H9 (cell line): ENCODE results near the gene PDE1C. TPM values are rescaled to one million over a fixed set of nuclear protein-coding genes. Genes with fewer than 3 reads are reported as not detected.

Experiments used
- DNase-seq: peaks from one replicate; pipeline ENCODE4 v3.0.0-alpha.2; 2017
- H2AFZ ChIP-seq: one replicate; pipeline ENCODE4 v1.6.1; 2013; ENCODE audit warnings: mild to moderate bottlenecking, low read length, control low read depth, moderate library complexity
- H2AK5ac ChIP-seq: 2 replicates; pipeline ENCODE4 v1.6.1; 2013; ENCODE audit warnings: low read length, control low read depth, mixed read lengths; ENCODE audit not compliant: insufficient read length
- H2BK120ac ChIP-seq: one replicate; pipeline ENCODE4 v1.6.1; 2013; ENCODE audit warnings: low read depth, mild to moderate bottlenecking, low read length, control low read depth, inconsistent platforms; ENCODE audit not compliant: poor library complexity, severe bottlenecking
- H2BK12ac ChIP-seq: 2 replicates; pipeline ENCODE4 v1.6.1; 2013; ENCODE audit warnings: low read length, control low read depth, mixed read lengths, low read depth; ENCODE audit not compliant: insufficient read length
- H2BK15ac ChIP-seq: 2 replicates; pipeline ENCODE4 v1.6.1; 2013; ENCODE audit warnings: low read depth, low read length, control low read depth
- H2BK20ac ChIP-seq: one replicate; pipeline ENCODE4 v1.6.1; 2013; ENCODE audit warnings: low read depth, mild to moderate bottlenecking, low read length, control low read depth, inconsistent platforms; ENCODE audit not compliant: poor library complexity, severe bottlenecking
- H2BK5ac ChIP-seq: 2 replicates; pipeline ENCODE4 v1.6.1; 2013; ENCODE audit warnings: low read length, control low read depth, mixed read lengths; ENCODE audit not compliant: insufficient read length
- H3K14ac ChIP-seq: 2 replicates; pipeline ENCODE4 v1.6.1; 2013; ENCODE audit warnings: low read length, control low read depth; ENCODE audit not compliant: insufficient read depth
- H3K18ac ChIP-seq: 2 replicates; pipeline ENCODE4 v1.6.1; 2013; ENCODE audit warnings: low read depth, mild to moderate bottlenecking, mixed read lengths, low read length, control low read depth; ENCODE audit not compliant: insufficient read length
- H3K23ac ChIP-seq: 2 replicates; pipeline ENCODE4 v1.6.1; 2013; ENCODE audit warnings: low read length, control low read depth, mixed read lengths, low read depth; ENCODE audit not compliant: insufficient read length
- H3K23me2 ChIP-seq: 2 replicates; pipeline ENCODE4 v1.6.1; 2013; ENCODE audit warnings: low read depth, mild to moderate bottlenecking, mixed read lengths, low read length, control low read depth; ENCODE audit not compliant: insufficient read length, poor library complexity, severe bottlenecking
- H3K27ac ChIP-seq: 2 replicates; pipeline ENCODE4 v1.5.1; 2013; ENCODE audit warnings: low read length, control low read depth, mixed read lengths, low read depth; ENCODE audit not compliant: insufficient read length
- H3K27me3 ChIP-seq: 2 replicates; pipeline ENCODE4 v1.6.1; 2013; ENCODE audit warnings: low read length, control low read depth, inconsistent platforms; ENCODE audit not compliant: insufficient read depth
- H3K4ac ChIP-seq: 2 replicates; pipeline ENCODE4 v1.6.1; 2013; ENCODE audit warnings: low read depth, mild to moderate bottlenecking, control low read depth, inconsistent platforms, low read length, moderate library complexity
- H3K4me1 ChIP-seq: 2 replicates; pipeline ENCODE4 v1.6.1; 2013; ENCODE audit warnings: low read length, control low read depth, inconsistent platforms; ENCODE audit not compliant: insufficient read depth
- H3K4me2 ChIP-seq: 2 replicates; pipeline ENCODE4 v1.6.1; 2013; ENCODE audit warnings: low read length, control low read depth, mixed read lengths; ENCODE audit not compliant: insufficient read length, insufficient read depth
- H3K56ac ChIP-seq: 2 replicates; pipeline ENCODE4 v1.6.1; 2013; ENCODE audit warnings: low read depth, mild to moderate bottlenecking, mixed read lengths, low read length, control low read depth; ENCODE audit not compliant: insufficient read length
- H3K79me1 ChIP-seq: 2 replicates; pipeline ENCODE4 v1.6.1; 2013; ENCODE audit warnings: low read depth, mild to moderate bottlenecking, moderate library complexity, low read length, control low read depth, inconsistent platforms; ENCODE audit not compliant: insufficient read depth, poor library complexity, severe bottlenecking
- H3K79me2 ChIP-seq: 2 replicates; pipeline ENCODE4 v1.6.1; 2013; ENCODE audit warnings: low read length, control low read depth, inconsistent platforms; ENCODE audit not compliant: insufficient read depth
- H3K9ac ChIP-seq: 2 replicates; pipeline ENCODE4 v1.6.1; 2013; ENCODE audit warnings: low read length, control low read depth, mixed read lengths; ENCODE audit not compliant: insufficient read length; ENCODE audit errors: extremely low read depth
- H3K9me3 ChIP-seq: one replicate; pipeline ENCODE4 v1.6.1; 2013; ENCODE audit warnings: low read depth, low read length, inconsistent platforms; ENCODE audit not compliant: control insufficient read depth
- H3T11ph ChIP-seq: one replicate; pipeline ENCODE4 v1.6.1; 2013; ENCODE audit warnings: mild to moderate bottlenecking, low read length, control low read depth, inconsistent platforms
- H4K20me1 ChIP-seq: one replicate; pipeline ENCODE4 v1.6.1; 2013; ENCODE audit not compliant: control insufficient read depth, insufficient read length, insufficient read depth
- H4K5ac ChIP-seq: 2 replicates; pipeline ENCODE4 v1.6.1; 2013; ENCODE audit warnings: low read depth, mild to moderate bottlenecking, mixed read lengths, low read length, control low read depth; ENCODE audit not compliant: insufficient read length
- H4K8ac ChIP-seq: replicated peaks from 2 replicates; pipeline ENCODE4 v1.6.1; 2013; ENCODE audit warnings: low read length, control low read depth, mixed read lengths, low read depth; ENCODE audit not compliant: insufficient read length
- H4K91ac ChIP-seq: 2 replicates; pipeline ENCODE4 v1.6.1; 2013; ENCODE audit warnings: low read depth, mild to moderate bottlenecking, moderate library complexity, mixed read lengths, low read length, control low read depth; ENCODE audit not compliant: insufficient read length
- H3K27ac Mint-ChIP-seq, 3 experiments: 2 replicates in 2 of 3; 3 replicates in 1 of 3; pipeline ENCODE4 v1.8.0; 2020 to 2021; ENCODE audit warnings: mixed read lengths in 3 of 3, mild to moderate bottlenecking in 1 of 3, moderate library complexity in 1 of 3
- H3K27me3 Mint-ChIP-seq: 2 replicates; pipeline ENCODE4 v1.8.0; 2021; ENCODE audit warnings: low read depth, mild to moderate bottlenecking, moderate library complexity, mixed read lengths
- H3K36me3 Mint-ChIP-seq, 3 experiments: 2 replicates in 2 of 3; 3 replicates in 1 of 3; pipeline ENCODE4 v1.8.0; 2020 to 2021; ENCODE audit warnings: low read depth in 3 of 3, mixed read lengths in 3 of 3; ENCODE audit not compliant: insufficient read depth in 1 of 3
- H3K4me1 Mint-ChIP-seq, 2 experiments: 2 replicates each; pipeline ENCODE4 v1.8.0; 2020; ENCODE audit warnings: mixed read lengths in 2 of 2
- H3K4me3 Mint-ChIP-seq, 2 experiments: 2 replicates in 1 of 2; 3 replicates in 1 of 2; pipeline ENCODE4 v1.8.0; 2020 to 2021; ENCODE audit warnings: mild to moderate bottlenecking in 2 of 2, mixed read lengths in 2 of 2, moderate library complexity in 1 of 2
- H3K9me3 Mint-ChIP-seq, 2 experiments: 2 replicates in 1 of 2; 3 replicates in 1 of 2; pipeline ENCODE4 v1.8.0; 2020; ENCODE audit warnings: mild to moderate bottlenecking in 2 of 2, mixed read lengths in 2 of 2, moderate library complexity in 1 of 2
- total RNA-seq: library from RNA; stranded (reverse); gene quantifications from 2 replicates; pipeline ENCODE4 v1.2.1, GENCODE V29; 2021
- TF ChIP-seq, protein P1 (sequence below): fragments of 200-600 bp; sonication (generic); conservative IDR thresholded peaks from 3 replicates; pipeline ENCODE4 v1.8.0; 2021; ENCODE audit warnings: antibody characterized with exemption, mild to moderate bottlenecking

The PDE1C gene
- total RNA-seq, 1 experiment from 2014 or later, result 0.17 TPM

DNA sequence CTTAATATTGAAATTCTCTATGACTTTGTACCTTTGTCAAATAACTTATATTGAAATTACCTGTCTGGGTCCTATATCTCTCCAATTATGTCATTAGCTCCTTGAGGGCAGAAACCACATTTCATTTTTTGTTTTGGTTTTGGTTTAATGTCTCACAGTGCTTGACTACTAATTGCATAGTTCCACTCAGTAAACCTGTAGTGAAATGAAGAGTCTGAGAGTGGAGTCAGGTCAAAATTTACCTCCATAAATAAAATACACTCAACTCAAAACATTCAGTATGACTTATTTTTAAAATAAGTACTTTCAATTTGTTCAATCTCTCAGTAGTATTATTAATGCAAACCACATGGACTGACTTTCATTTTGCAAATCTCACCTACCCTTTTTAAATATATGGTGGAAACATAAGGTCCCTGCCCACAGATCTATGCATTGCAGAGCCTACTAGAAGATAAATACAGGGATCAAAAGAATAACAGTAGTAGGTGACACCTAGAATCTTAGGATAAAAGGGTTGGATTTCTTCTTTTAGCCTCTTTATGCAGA, 32.5 kb downstream of the PDE1C start:
- Histone ChIP-seq H3K4me1 (no peaks in the 10 kb centered on the region), H3K9me3 (no peaks in the 10 kb centered on the region), H2AK5ac (no peak overlapping the region), H3K27me3 (no peaks in the 10 kb centered on the region), H3K23me2 (no peaks in the 10 kb centered on the region), H3T11ph (no peak overlapping the region), H4K20me1 (no peaks in the 10 kb centered on the region), H3K27ac (no peak overlapping the region), H4K91ac (no peak overlapping the region), H3K56ac (no peak overlapping the region), H3K14ac (no peak overlapping the region), H4K5ac (no peak overlapping the region), H3K4me2 (no peak overlapping the region), H3K79me1 (no peaks in the 10 kb centered on the region), H2BK5ac (no peak overlapping the region), H2BK15ac (no peak overlapping the region), H2AFZ (no peak overlapping the region), H3K23ac (no peak overlapping the region), H2BK12ac (no peak overlapping the region), H2BK20ac (no peak overlapping the region), H2BK120ac (no peak overlapping the region), H3K18ac (no peak overlapping the region), H3K79me2 (no peaks in the 10 kb centered on the region), H3K4ac (no peak overlapping the region), H3K9ac (no peak overlapping the region), H4K8ac (no peak overlapping the region)
- Mint-ChIP-seq H3K27me3 (peaks cover 13% of the 10 kb centered on the region), H3K4me3 (no peak overlapping the region), H3K36me3 (peaks cover 0 to 11% (median 7%) of the 10 kb centered on the region in 3 experiments; a peak in 5 of 7 replicates), H3K9me3 (peaks cover 8 to 10% of the 10 kb centered on the region in 2 experiments), H3K4me1 (peaks cover 0 to 4% of the 10 kb centered on the region in 2 experiments; a peak in 2 of 4 replicates), H3K27ac (no peak overlapping the region)
- TF ChIP-seq, protein P1, sequence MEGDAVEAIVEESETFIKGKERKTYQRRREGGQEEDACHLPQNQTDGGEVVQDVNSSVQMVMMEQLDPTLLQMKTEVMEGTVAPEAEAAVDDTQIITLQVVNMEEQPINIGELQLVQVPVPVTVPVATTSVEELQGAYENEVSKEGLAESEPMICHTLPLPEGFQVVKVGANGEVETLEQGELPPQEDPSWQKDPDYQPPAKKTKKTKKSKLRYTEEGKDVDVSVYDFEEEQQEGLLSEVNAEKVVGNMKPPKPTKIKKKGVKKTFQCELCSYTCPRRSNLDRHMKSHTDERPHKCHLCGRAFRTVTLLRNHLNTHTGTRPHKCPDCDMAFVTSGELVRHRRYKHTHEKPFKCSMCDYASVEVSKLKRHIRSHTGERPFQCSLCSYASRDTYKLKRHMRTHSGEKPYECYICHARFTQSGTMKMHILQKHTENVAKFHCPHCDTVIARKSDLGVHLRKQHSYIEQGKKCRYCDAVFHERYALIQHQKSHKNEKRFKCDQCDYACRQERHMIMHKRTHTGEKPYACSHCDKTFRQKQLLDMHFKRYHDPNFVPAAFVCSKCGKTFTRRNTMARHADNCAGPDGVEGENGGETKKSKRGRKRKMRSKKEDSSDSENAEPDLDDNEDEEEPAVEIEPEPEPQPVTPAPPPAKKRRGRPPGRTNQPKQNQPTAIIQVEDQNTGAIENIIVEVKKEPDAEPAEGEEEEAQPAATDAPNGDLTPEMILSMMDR, result no peak
- DNase-seq, result no peak
